ENCODE measurements around the gene IL33. TPM values are rescaled to one million over a fixed set of nuclear protein-coding genes. Genes with fewer than 3 reads are reported as not detected.

The IL33 gene
- total RNA-seq, 1 experiment from 2014 or later, result not detected

- ChIA-PET POLR2A (no interaction called here), RAD21 (ENCODE audit: low non-redundant PET in 1 of 2, low total read pairs in 2 of 2, uncharacterized antibody in 2 of 2, unreplicated experiment in 2 of 2) (no interaction called here), CTCF (interaction anchor here (1.8 kb wide), 1 partner anchor 15 kb away, joined by 4 read pairs; no protein-coding TSS in a partner anchor)
- Histone ChIP-seq H3K9me2 (ENCODE audit: insufficient read depth) (no peaks in the 10 kb centered on the region), H3K4me3 (replicated peaks in 1 of 2; ENCODE audit: low read depth in 1 of 2, low read length in 2 of 2) (no peak overlapping the region), H3K4me2 (ENCODE audit: low read length) (no peak overlapping the region), H3K36me3 (ENCODE audit: control insufficient read depth in 1 of 2, insufficient read depth in 2 of 2, low read length in 2 of 2) (no peaks in the 10 kb centered on the region), H3K27me3 (ENCODE audit: insufficient read depth, low read length) (no peaks in the 10 kb centered on the region), H3K9ac (ENCODE audit: low read length) (no peak overlapping the region), H3K79me2 (ENCODE audit: insufficient read depth, low read length) (no peaks in the 10 kb centered on the region), H3K4me1 (ENCODE audit: control insufficient read depth in 1 of 2, insufficient read depth in 2 of 2, low read length in 2 of 2) (no peaks in the 10 kb centered on the region), H3K9me3 (ENCODE audit: control insufficient read depth in 1 of 2, insufficient read depth in 1 of 2, low read depth in 1 of 2, low read length in 2 of 2) (peaks cover 8 to 10% of the 10 kb centered on the region in 2 experiments; a peak in 2 of 4 replicates), H3K27ac (ENCODE audit: low read depth, low read length) (no peak overlapping the region), H4K20me1 (ENCODE audit: insufficient read depth) (no peaks in the 10 kb centered on the region), H2AFZ (ENCODE audit: low read depth, low read length, poor library complexity, severe bottlenecking) (no peak overlapping the region)
- TF ChIP-seq SP1 (IDR thresholded peaks at IDR 0.05; ENCODE audit: low read depth) (no peak), SIN3A (IDR thresholded peaks at IDR 0.05; ENCODE audit: low read depth) (no peak), ZNF274 (IDR thresholded peaks at IDR 0.05; ENCODE audit: low read depth, low read length) (no peak), EZH2 (IDR thresholded peaks at IDR 0.05) (no peak), RAD21 (IDR thresholded peaks at IDR 0.05; ENCODE audit: low read depth) (no peak), TCF7L2 (IDR thresholded peaks at IDR 0.05; ENCODE audit: borderline replicate concordance, extremely low read depth, insufficient read depth, insufficient read length) (no peak), EGR1 (IDR thresholded peaks at IDR 0.05; ENCODE audit: low read depth) (no peak), CTCF (IDR thresholded peaks at IDR 0.05 in 2 of 3, conservative IDR thresholded peaks at IDR 0.05 in 1 of 3; ENCODE audit: borderline replicate concordance in 1 of 3, insufficient read depth in 1 of 3, low read depth in 2 of 3, low read length in 2 of 3) (peak in 1 of 3 experiments; percentile 21; a peak in 1 of 6 replicates)
- intact Hi-C loops (cut with micrococcal nuclease), result no loop called here
- no TSS peak for BruUV-seq (replicated peaks)
- DNase-seq (ENCODE audit: low read depth, low spot score), result no peak
- ATAC-seq, result no peak
Measured at GRCh38 chr9:6209966-6210365, 5.6 kb upstream of the IL33 start.

Measured in HCT116 (cell line).